ENCODE data around the gene FAM78A.

DNA sequence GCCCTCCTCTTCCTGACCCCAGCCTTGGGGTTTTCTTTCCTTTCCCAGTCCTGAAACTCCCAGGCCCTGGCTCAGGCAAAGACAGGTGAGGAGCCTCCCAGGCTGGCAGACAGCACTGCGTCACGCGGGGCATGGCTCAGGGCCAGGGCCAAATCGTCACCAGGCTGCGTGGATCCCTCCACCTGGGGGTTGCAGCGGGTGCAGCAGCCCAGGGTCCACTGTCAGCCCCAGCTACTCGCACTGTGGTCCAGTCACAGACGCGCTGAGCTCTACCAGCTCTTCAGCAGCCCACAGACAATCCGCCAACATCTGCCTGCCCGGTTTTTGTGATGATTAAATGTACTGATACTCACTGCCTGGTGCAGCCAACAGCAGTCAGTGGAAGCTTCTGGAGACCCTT lies 12.1 kb downstream of the FAM78A start:
- TF ChIP-seq, protein P1, sequence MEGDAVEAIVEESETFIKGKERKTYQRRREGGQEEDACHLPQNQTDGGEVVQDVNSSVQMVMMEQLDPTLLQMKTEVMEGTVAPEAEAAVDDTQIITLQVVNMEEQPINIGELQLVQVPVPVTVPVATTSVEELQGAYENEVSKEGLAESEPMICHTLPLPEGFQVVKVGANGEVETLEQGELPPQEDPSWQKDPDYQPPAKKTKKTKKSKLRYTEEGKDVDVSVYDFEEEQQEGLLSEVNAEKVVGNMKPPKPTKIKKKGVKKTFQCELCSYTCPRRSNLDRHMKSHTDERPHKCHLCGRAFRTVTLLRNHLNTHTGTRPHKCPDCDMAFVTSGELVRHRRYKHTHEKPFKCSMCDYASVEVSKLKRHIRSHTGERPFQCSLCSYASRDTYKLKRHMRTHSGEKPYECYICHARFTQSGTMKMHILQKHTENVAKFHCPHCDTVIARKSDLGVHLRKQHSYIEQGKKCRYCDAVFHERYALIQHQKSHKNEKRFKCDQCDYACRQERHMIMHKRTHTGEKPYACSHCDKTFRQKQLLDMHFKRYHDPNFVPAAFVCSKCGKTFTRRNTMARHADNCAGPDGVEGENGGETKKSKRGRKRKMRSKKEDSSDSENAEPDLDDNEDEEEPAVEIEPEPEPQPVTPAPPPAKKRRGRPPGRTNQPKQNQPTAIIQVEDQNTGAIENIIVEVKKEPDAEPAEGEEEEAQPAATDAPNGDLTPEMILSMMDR (IDR thresholded peaks at IDR 0.05; ENCODE audit: low read depth, low read length) = no peak
- TF ChIP-seq MAX (IDR thresholded peaks at IDR 0.05; ENCODE audit: low read depth, low read length) (no peak), POLR2A (IDR thresholded peaks at IDR 0.05; ENCODE audit: extremely low read depth, insufficient read length) (no peak)

All from NB4 (cell line).